Endothelial cell of umbilical vein (primary cell): Measurements from ENCODE around the gene CLDN14. TPM values are rescaled to one million over a fixed set of nuclear protein-coding genes. Genes with fewer than 3 reads are reported as not detected.

Experiments used
- BruUV-seq: library from RNA; stranded (reverse); fragments of 400-500 nt; replicated peaks from 2 replicates; lab custom pipeline; 2021; lab: Mats Ljungman, UMichigan
- CTCF ChIA-PET: fragments of 300-600, 350-600 bp; sonication (Branson Sonifier 250); formaldehyde crosslinking; loops from one replicate; lab custom pipeline; 2021; ENCODE audit warnings: antibody characterized with exemption, inconsistent platforms; lab: Charles Lee
- POLR2A ChIA-PET: fragments of 300-600, 350-600 bp; sonication (Branson Sonifier 250); formaldehyde crosslinking; loops from one replicate; lab custom pipeline; 2021; ENCODE audit warnings: antibody characterized with exemption, inconsistent platforms; lab: Charles Lee
- DNase-seq: peaks from one replicate; pipeline ENCODE4 v3.0.0-alpha.2; 2011; ENCODE audit warnings: low read depth, low spot score
- FAIRE-seq: peaks from 2 replicates; lab custom pipeline; 2011; peaks lifted over from hg19 to GRCh38; lab: Jason Lieb, UNC
- H2AFZ ChIP-seq: 2 replicates; pipeline ENCODE4 v1.6.0; 2012; ENCODE audit warnings: low read depth, low read length, control low read depth, inconsistent platforms
- H3K27ac ChIP-seq: 2 replicates; pipeline ENCODE4 v1.5.1; 2011; ENCODE audit warnings: low read depth, mild to moderate bottlenecking, control low read depth, low read length, moderate library complexity; ENCODE audit not compliant: insufficient read depth
- H3K27me3 ChIP-seq, 2 experiments: 2 replicates each; pipeline versions ENCODE4 v1.6.0 to v1.6.1; 2011; ENCODE audit warnings: low read length in 2 of 2, mixed read lengths in 1 of 2; ENCODE audit not compliant: control insufficient read depth in 2 of 2, insufficient read depth in 2 of 2
- H3K36me3 ChIP-seq, 2 experiments: 2 replicates in 1 of 2; 3 replicates in 1 of 2; pipeline ENCODE4 v1.5.1; 2011; ENCODE audit warnings: low read length in 2 of 2, mild to moderate bottlenecking in 1 of 2, moderate library complexity in 1 of 2; ENCODE audit not compliant: control insufficient read depth in 2 of 2, insufficient read depth in 2 of 2; ENCODE audit errors: extremely low read depth in 1 of 2
- H3K4me1 ChIP-seq: 3 replicates; pipeline ENCODE4 v1.5.1; 2011; ENCODE audit warnings: mild to moderate bottlenecking, low read length; ENCODE audit not compliant: control insufficient read depth, insufficient read depth; ENCODE audit errors: extremely low read depth
- H3K4me2 ChIP-seq: 2 replicates; pipeline ENCODE4 v1.6.1; 2011; ENCODE audit warnings: low read length, control low read depth, mixed read lengths; ENCODE audit not compliant: insufficient read depth
- H3K4me3 ChIP-seq, 3 experiments: fragments of 200-600 bp in 1 of 3; sonication (generic), shearing (Covaris generic) in 1 of 3; replicated peaks in 1 of 3; 2 replicates each; pipeline ENCODE4 v1.5.1; 2011 to 2016; ENCODE audit warnings: control low read depth in 3 of 3, low read length in 3 of 3, mild to moderate bottlenecking in 2 of 3, inconsistent platforms in 1 of 3, low read depth in 1 of 3, moderate library complexity in 1 of 3; ENCODE audit not compliant: insufficient read depth in 1 of 3
- H3K79me2 ChIP-seq: 2 replicates; pipeline ENCODE4 v1.6.0; 2012; ENCODE audit warnings: low read length, inconsistent platforms; ENCODE audit not compliant: control insufficient read depth, insufficient read depth
- H3K9ac ChIP-seq: replicated peaks from 2 replicates; pipeline ENCODE3; 2011; ENCODE audit warnings: low read length, control low read depth; ENCODE audit not compliant: insufficient read depth; ENCODE audit errors: extremely low read depth
- H3K9me1 ChIP-seq: replicated peaks from 3 replicates; pipeline ENCODE4 v1.6.0; 2011; ENCODE audit warnings: mild to moderate bottlenecking, low read length; ENCODE audit not compliant: control insufficient read depth, insufficient read depth; ENCODE audit errors: extremely low read depth
- H3K9me3 ChIP-seq: replicated peaks from 2 replicates; pipeline ENCODE4 v1.5.1; 2012; ENCODE audit warnings: low read length, inconsistent platforms; ENCODE audit not compliant: control insufficient read depth, insufficient read depth
- H4K20me1 ChIP-seq: replicated peaks from 2 replicates; pipeline ENCODE3; 2011; ENCODE audit warnings: mild to moderate bottlenecking, low read length; ENCODE audit not compliant: control insufficient read depth, insufficient read depth; ENCODE audit errors: extremely low read depth
- EZH2 ChIP-seq: IDR thresholded peaks from 2 replicates; pipeline ENCODE4 v1.6.1; 2012; ENCODE audit warnings: borderline replicate concordance, low read depth, mild to moderate bottlenecking, moderate library complexity, low read length, inconsistent platforms; ENCODE audit not compliant: severe bottlenecking
- FOS ChIP-seq: IDR thresholded peaks from 2 replicates; pipeline ENCODE4 v1.6.1; 2011; ENCODE audit warnings: mild to moderate bottlenecking, low read length, moderate library complexity, borderline replicate concordance; ENCODE audit not compliant: insufficient read depth
- GATA2 ChIP-seq: IDR thresholded peaks from 2 replicates; pipeline ENCODE4 v1.7.0; 2011; ENCODE audit warnings: low read depth, mild to moderate bottlenecking, moderate library complexity, mixed read lengths, low read length; ENCODE audit not compliant: insufficient read length, insufficient read depth
- MYC ChIP-seq: IDR thresholded peaks from one replicate; pipeline ENCODE4 v1.6.1; 2011; ENCODE audit warnings: mild to moderate bottlenecking, low read depth, low read length
- POLR2A ChIP-seq: IDR thresholded peaks from 2 replicates; pipeline ENCODE4 v1.6.1; 2012; ENCODE audit warnings: low read depth, mild to moderate bottlenecking, control low read depth, low read length
- POLR2AphosphoS5 ChIP-seq: IDR thresholded peaks from 2 replicates; pipeline ENCODE4 v1.6.1; 2012; ENCODE audit warnings: low read depth, mild to moderate bottlenecking, control low read depth, low read length, moderate library complexity; ENCODE audit not compliant: insufficient read depth
- dilution Hi-C: fragments of 300-500 bp; cut with MboI; formaldehyde crosslinking; loops from one replicate; pipeline ENCODE4 v1.15.0; 2019; ENCODE audit warnings: low sequenced_read_pairs; ENCODE audit not compliant: extremely low pct_ligation_motif_present
- intact Hi-C: fragments of 100-400 bp; cut with micrococcal nuclease; formaldehyde crosslinking; loops from one replicate; pipeline ENCODE4 v1.10.0; 2022
- polyA plus RNA-seq, 4 experiments: library from polyadenylated mRNA; depleted of rRNA in 3 of 4; stranded (reverse) in 3 of 4; unstranded in 1 of 4; fragments of >200 nt; gene quantifications; 2 replicates each; pipeline versions ENCODE4 v1.2.1 to v1.2.3, GENCODE V29; 2011 to 2012; ENCODE audit warnings: missing spikeins in 1 of 4
- total RNA-seq: library from RNA; stranded (reverse); gene quantifications from 2 replicates; pipeline ENCODE4 v1.2.3, GENCODE V29; 2021
- TF ChIP-seq, protein P1 (sequence below), 2 donors: IDR thresholded peaks; 1 replicate in 1 of 2; 2 replicates in 1 of 2; pipeline ENCODE4 v1.5.1; 2011; ENCODE audit warnings: low read length in 2 of 2, mild to moderate bottlenecking in 2 of 2, moderate library complexity in 2 of 2, control low read depth in 1 of 2, inconsistent platforms in 1 of 2, low read depth in 1 of 2; ENCODE audit not compliant: insufficient read depth in 1 of 2; ENCODE audit errors: extremely low read depth in 1 of 2
- TF ChIP-seq, protein P2 (sequence below): IDR thresholded peaks from 2 replicates; pipeline ENCODE4 v1.6.1; 2011; ENCODE audit not compliant: insufficient read depth, insufficient read length

The CLDN14 gene
- total and polyA plus RNA-seq, 2 donors (not counting 3 experiments of a cell fraction or from before 2014, with no cell fraction given), result 1.0 to 2.5 TPM

DNA sequence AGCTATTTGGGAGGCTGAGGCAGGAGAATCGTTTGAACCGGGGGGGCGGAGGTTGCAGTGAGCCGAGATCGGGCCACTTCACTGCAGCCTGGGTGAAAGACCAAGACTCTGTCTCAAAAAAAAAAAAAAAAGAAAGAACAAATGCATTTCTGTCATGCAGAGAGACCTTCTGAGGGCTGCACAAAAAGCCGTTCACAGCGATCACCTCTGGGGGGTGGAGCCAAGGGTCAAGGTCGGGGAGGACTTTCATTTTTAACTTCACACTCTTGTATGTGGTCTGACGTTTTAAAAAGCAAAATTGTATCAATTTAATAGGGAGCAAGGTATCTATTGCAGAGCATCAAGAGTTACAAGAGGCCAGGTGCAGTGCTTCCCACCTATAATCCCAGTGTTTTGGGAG is 26.6 kb upstream of the CLDN14 start:
- no peak overlapping the region for H2AFZ ChIP-seq
- H4K20me1 ChIP-seq, result no peaks in the 10 kb centered on the region
- dilution Hi-C loops, result no loop called here
- CTCF ChIA-PET, result interaction anchor here (3.1 kb wide), 1 partner anchor 124 kb away, joined by 14 read pairs; no protein-coding TSS in a partner anchor
- peaks cover 0 to 1% of the 10 kb centered on the region in 2 experiments for H3K36me3 ChIP-seq
- FAIRE-seq, result no peak
- no peak overlapping the region for H3K4me3 ChIP-seq
- POLR2A ChIA-PET, result no interaction called here
- no peak overlapping the region for H3K4me2 ChIP-seq
- no peak for DNase-seq
- no peak for TF ChIP-seq FOS
- TF ChIP-seq, protein P1, sequence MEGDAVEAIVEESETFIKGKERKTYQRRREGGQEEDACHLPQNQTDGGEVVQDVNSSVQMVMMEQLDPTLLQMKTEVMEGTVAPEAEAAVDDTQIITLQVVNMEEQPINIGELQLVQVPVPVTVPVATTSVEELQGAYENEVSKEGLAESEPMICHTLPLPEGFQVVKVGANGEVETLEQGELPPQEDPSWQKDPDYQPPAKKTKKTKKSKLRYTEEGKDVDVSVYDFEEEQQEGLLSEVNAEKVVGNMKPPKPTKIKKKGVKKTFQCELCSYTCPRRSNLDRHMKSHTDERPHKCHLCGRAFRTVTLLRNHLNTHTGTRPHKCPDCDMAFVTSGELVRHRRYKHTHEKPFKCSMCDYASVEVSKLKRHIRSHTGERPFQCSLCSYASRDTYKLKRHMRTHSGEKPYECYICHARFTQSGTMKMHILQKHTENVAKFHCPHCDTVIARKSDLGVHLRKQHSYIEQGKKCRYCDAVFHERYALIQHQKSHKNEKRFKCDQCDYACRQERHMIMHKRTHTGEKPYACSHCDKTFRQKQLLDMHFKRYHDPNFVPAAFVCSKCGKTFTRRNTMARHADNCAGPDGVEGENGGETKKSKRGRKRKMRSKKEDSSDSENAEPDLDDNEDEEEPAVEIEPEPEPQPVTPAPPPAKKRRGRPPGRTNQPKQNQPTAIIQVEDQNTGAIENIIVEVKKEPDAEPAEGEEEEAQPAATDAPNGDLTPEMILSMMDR (IDR thresholded peaks at IDR 0.05; ENCODE audit: extremely low read depth in 1 of 2, insufficient read depth in 1 of 2, low read depth in 1 of 2, low read length in 2 of 2), result no peak
- TF ChIP-seq, protein P2, sequence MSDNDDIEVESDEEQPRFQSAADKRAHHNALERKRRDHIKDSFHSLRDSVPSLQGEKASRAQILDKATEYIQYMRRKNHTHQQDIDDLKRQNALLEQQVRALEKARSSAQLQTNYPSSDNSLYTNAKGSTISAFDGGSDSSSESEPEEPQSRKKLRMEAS, result no peak
- TF ChIP-seq MYC, result no peak
- TF ChIP-seq GATA2, result no peak
- no peak for TF ChIP-seq POLR2AphosphoS5
- TF ChIP-seq POLR2A, result no peak
- TF ChIP-seq EZH2, result no peak
- H3K27ac ChIP-seq, result no peak overlapping the region
- no peak overlapping the region for H3K9ac ChIP-seq
- intact Hi-C loops, result no loop called here
- H3K9me1 ChIP-seq, result no peaks in the 10 kb centered on the region
- no peaks in the 10 kb centered on the region for H3K9me3 ChIP-seq
- no peaks in the 10 kb centered on the region for H3K27me3 ChIP-seq
- no TSS peak for BruUV-seq
- H3K4me1 ChIP-seq, result peaks cover 13% of the 10 kb centered on the region
- no peaks in the 10 kb centered on the region for H3K79me2 ChIP-seq
